ENCODE results near the gene MCC. TPM values are rescaled to one million over a fixed set of nuclear protein-coding genes. Genes with fewer than 3 reads are reported as not detected.

Gene MCC
- total RNA-seq, 1 experiment from 2014 or later, result 7.6 TPM

DNA sequence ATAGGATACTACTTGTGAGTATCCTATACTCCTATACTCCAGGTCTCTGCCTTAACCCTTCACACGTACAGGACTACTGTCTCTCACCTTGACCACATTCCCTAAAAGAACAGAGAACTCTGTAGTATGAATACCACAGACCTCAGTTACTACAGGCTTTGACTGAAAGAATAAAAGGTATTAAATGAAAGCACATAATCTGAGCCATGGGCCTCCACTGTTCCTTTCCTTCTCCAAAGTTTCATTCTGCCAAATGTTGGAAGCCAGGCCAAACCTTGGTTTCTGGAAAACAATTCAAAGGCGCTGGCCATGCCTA, 244.9 kb downstream of the MCC start:
- TF ChIP-seq, protein P1, sequence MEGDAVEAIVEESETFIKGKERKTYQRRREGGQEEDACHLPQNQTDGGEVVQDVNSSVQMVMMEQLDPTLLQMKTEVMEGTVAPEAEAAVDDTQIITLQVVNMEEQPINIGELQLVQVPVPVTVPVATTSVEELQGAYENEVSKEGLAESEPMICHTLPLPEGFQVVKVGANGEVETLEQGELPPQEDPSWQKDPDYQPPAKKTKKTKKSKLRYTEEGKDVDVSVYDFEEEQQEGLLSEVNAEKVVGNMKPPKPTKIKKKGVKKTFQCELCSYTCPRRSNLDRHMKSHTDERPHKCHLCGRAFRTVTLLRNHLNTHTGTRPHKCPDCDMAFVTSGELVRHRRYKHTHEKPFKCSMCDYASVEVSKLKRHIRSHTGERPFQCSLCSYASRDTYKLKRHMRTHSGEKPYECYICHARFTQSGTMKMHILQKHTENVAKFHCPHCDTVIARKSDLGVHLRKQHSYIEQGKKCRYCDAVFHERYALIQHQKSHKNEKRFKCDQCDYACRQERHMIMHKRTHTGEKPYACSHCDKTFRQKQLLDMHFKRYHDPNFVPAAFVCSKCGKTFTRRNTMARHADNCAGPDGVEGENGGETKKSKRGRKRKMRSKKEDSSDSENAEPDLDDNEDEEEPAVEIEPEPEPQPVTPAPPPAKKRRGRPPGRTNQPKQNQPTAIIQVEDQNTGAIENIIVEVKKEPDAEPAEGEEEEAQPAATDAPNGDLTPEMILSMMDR (conservative IDR thresholded peaks at IDR 0.05), result no peak
- no peak overlapping the region for H4K8ac ChIP-seq (replicated peaks; ENCODE audit: insufficient read length, low read depth, low read length)
- no peaks in the 10 kb centered on the region for H4K20me1 ChIP-seq (ENCODE audit: control insufficient read depth, insufficient read depth, insufficient read length)
- H4K91ac ChIP-seq (ENCODE audit: insufficient read length, low read depth, low read length), result no peak overlapping the region
- Mint-ChIP-seq H3K27ac (no peak overlapping the region; a peak in 1 of 7 replicates), H3K4me3 (no peak overlapping the region), H3K27me3 (ENCODE audit: low read depth) (no peaks in the 10 kb centered on the region), H3K9me3 (no peaks in the 10 kb centered on the region; a peak in 1 of 5 replicates), H3K4me1 (peaks cover 28 to 31% of the 10 kb centered on the region in 2 experiments), H3K36me3 (ENCODE audit: insufficient read depth in 1 of 3, low read depth in 3 of 3) (peaks cover 0 to 5% (median 4%) of the 10 kb centered on the region in 3 experiments; a peak in 3 of 7 replicates)
- no peak overlapping the region for H2BK15ac ChIP-seq (ENCODE audit: low read depth, low read length)
- no CpG with 5 or more reads among the region's 2 CpGs for WGBS (ENCODE audit: extremely low coverage, insufficient read length, low lambda C conversion rate)
- no peak overlapping the region for H3K9ac ChIP-seq (ENCODE audit: extremely low read depth, insufficient read length, low read length)
- H3K18ac ChIP-seq (ENCODE audit: insufficient read length, low read depth, low read length), result no peak overlapping the region
- no peak overlapping the region for H3K27ac ChIP-seq (ENCODE audit: insufficient read length, low read depth, low read length)
- no peak overlapping the region for H3K23ac ChIP-seq (ENCODE audit: insufficient read length, low read depth, low read length)
- no peak overlapping the region for H2BK120ac ChIP-seq (ENCODE audit: low read depth, low read length, poor library complexity, severe bottlenecking)
- H3K4me1 ChIP-seq (ENCODE audit: insufficient read depth, low read length), result peaks cover 15% of the 10 kb centered on the region
- H2AK5ac ChIP-seq (ENCODE audit: insufficient read length, low read length), result no peak overlapping the region
- H3K14ac ChIP-seq (ENCODE audit: insufficient read depth, low read length), result no peak overlapping the region
- no peak overlapping the region for H3K4ac ChIP-seq (ENCODE audit: low read depth, low read length)
- no peak overlapping the region for H3K4me2 ChIP-seq (ENCODE audit: insufficient read depth, insufficient read length, low read length)
- H2AFZ ChIP-seq (ENCODE audit: low read length), result no peak overlapping the region
- DNase-seq, result no peak
- no peak overlapping the region for H3T11ph ChIP-seq (ENCODE audit: low read length)
- H3K79me2 ChIP-seq (ENCODE audit: insufficient read depth, low read length), result peaks cover 5% of the 10 kb centered on the region; the same call in 1 of the 2 replicates
- H3K79me1 ChIP-seq (ENCODE audit: insufficient read depth, low read depth, low read length, poor library complexity, severe bottlenecking), result no peaks in the 10 kb centered on the region
- H3K23me2 ChIP-seq (ENCODE audit: insufficient read length, low read depth, low read length, poor library complexity, severe bottlenecking), result no peaks in the 10 kb centered on the region
- no peaks in the 10 kb centered on the region for H3K27me3 ChIP-seq (ENCODE audit: insufficient read depth, low read length)
- H3K9me3 ChIP-seq (ENCODE audit: control insufficient read depth, low read depth, low read length), result no peaks in the 10 kb centered on the region
- no peak overlapping the region for H2BK12ac ChIP-seq (ENCODE audit: insufficient read length, low read depth, low read length)
- no peak overlapping the region for H2BK5ac ChIP-seq (ENCODE audit: insufficient read length, low read length)
- no peak overlapping the region for H3K56ac ChIP-seq (ENCODE audit: insufficient read length, low read depth, low read length)
- no peak overlapping the region for H4K5ac ChIP-seq (ENCODE audit: insufficient read length, low read depth, low read length)
- no peak overlapping the region for H2BK20ac ChIP-seq (ENCODE audit: low read depth, low read length, poor library complexity, severe bottlenecking)

Data from H9 (cell line).